Neural progenitor cell (in vitro differentiated cells): Measurements from ENCODE around the gene XPR1. TPM values are rescaled to one million over a fixed set of nuclear protein-coding genes. Genes with fewer than 3 reads are reported as not detected.
A peak's percentile ranks its signal among the peaks of the same experiment; 100 is the strongest.

Source experiments
- DNase-seq: peaks from one replicate; pipeline ENCODE4 v3.0.0-alpha.2; 2016; ENCODE audit warnings: low spot score
- H2AFZ ChIP-seq: fragments of 200-600 bp; sonication (generic); replicated peaks from 2 replicates; pipeline ENCODE4 v1.6.1; 2016; ENCODE audit warnings: antibody characterized with exemption
- H3F3A ChIP-seq: fragments of 200-600 bp; sonication (generic); 2 replicates; pipeline ENCODE4 v1.6.1; 2016; ENCODE audit warnings: antibody characterized with exemption, low read depth
- H3K27ac ChIP-seq: fragments of 200-600 bp; sonication (generic); 2 replicates; pipeline ENCODE4 v1.5.1; 2016; ENCODE audit warnings: mild to moderate bottlenecking
- H3K27me3 ChIP-seq: fragments of 200-600 bp; sonication (generic); 2 replicates; pipeline ENCODE4 v1.6.1; 2016; ENCODE audit warnings: mild to moderate bottlenecking, moderate library complexity
- H3K36me3 ChIP-seq: fragments of 200-600 bp; sonication (generic); 2 replicates; pipeline ENCODE4 v1.5.1; 2016
- H3K4me1 ChIP-seq: fragments of 200-600 bp; sonication (generic); 2 replicates; pipeline ENCODE4 v1.6.1; 2016; ENCODE audit warnings: mixed run types
- H3K4me2 ChIP-seq: fragments of 200-600 bp; sonication (generic); 2 replicates; pipeline ENCODE4 v1.6.1; 2016
- H3K4me3 ChIP-seq: fragments of 200-600 bp; sonication (generic); 2 replicates; pipeline ENCODE4 v1.5.1; 2016
- H3K79me2 ChIP-seq: fragments of 200-600 bp; sonication (generic); 2 replicates; pipeline ENCODE4 v1.6.1; 2016; ENCODE audit warnings: low read depth
- H3K9ac ChIP-seq: fragments of 200-600 bp; sonication (generic); 2 replicates; pipeline ENCODE4 v1.6.1; 2016
- H3K9me3 ChIP-seq: fragments of 200-600 bp; sonication (generic); 2 replicates; pipeline ENCODE4 v1.5.1; 2016; ENCODE audit warnings: low read depth
- H4K20me1 ChIP-seq: fragments of 200-600 bp; sonication (generic); 2 replicates; pipeline ENCODE4 v1.6.1; 2016; ENCODE audit warnings: low read depth
- H3K27ac Mint-ChIP-seq: 3 replicates; pipeline ENCODE4 v1.8.0; 2021; ENCODE audit warnings: mixed read lengths
- H3K27me3 Mint-ChIP-seq: 2 replicates; pipeline ENCODE4 v1.8.0; 2022; ENCODE audit warnings: low read depth, mild to moderate bottlenecking, inconsistent platforms, moderate library complexity, mixed read lengths; ENCODE audit not compliant: insufficient read depth
- H3K36me3 Mint-ChIP-seq: 3 replicates; pipeline ENCODE4 v1.8.0; 2021; ENCODE audit warnings: mixed read lengths
- H3K4me1 Mint-ChIP-seq: 3 replicates; pipeline ENCODE4 v1.8.0; 2021; ENCODE audit warnings: mixed read lengths
- H3K4me3 Mint-ChIP-seq: 3 replicates; pipeline ENCODE4 v1.8.0; 2021; ENCODE audit warnings: mild to moderate bottlenecking, moderate library complexity, mixed read lengths
- H3K9me3 Mint-ChIP-seq: 3 replicates; pipeline ENCODE4 v1.8.0; 2020; ENCODE audit warnings: mixed read lengths
- EZH2 ChIP-seq: fragments of 200-600 bp; sonication (generic); IDR thresholded peaks from 2 replicates; pipeline ENCODE4 v1.6.1; 2017; ENCODE audit warnings: antibody characterized with exemption, mild to moderate bottlenecking, moderate library complexity
- EZH2phosphoT487 ChIP-seq: fragments of 200-600 bp; sonication (generic); IDR thresholded peaks from 2 replicates; pipeline ENCODE4 v1.6.1; 2017; ENCODE audit warnings: antibody characterized with exemption
- total RNA-seq: library from RNA; depleted of rRNA; stranded (reverse); fragments of >200 nt; gene quantifications from 2 replicates; pipeline ENCODE4 v1.2.3, GENCODE V29; 2015; ENCODE audit warnings: low replicate concordance
- TF ChIP-seq, protein P1 (sequence below): fragments of 200-600 bp; sonication (generic); IDR thresholded peaks from 2 replicates; pipeline ENCODE4 v1.5.1; 2017; ENCODE audit warnings: antibody characterized with exemption, mild to moderate bottlenecking

Gene XPR1
- total RNA-seq, 1 donor from 2014 or later: 75.0 TPM

DNA sequence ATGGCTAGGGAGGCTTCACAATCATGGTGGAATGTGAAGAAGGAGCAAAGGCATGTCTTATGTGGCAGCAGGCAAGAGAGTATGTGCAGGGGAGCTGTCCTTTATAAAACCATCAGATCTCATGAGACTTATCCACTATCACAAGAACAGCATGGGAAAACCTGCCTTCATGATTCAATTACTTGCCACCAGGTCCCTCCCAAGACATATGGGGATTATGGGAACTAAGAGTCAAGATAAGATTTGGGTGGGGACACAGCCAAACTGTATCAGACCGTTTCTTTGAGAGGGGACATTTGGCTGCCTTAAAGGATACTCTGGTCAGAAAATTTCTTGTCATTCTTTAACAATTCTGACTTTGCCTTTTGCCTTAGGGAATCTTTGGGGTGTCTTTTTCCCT is 3.2 kb upstream of the XPR1 start:
- Histone ChIP-seq H3K79me2 (peaks cover 13% of the 10 kb centered on the region), H3F3A (peaks cover 12% of the 10 kb centered on the region), H4K20me1 (peaks cover 12% of the 10 kb centered on the region), H3K36me3 (no peaks in the 10 kb centered on the region), H3K4me2 (no peak overlapping the region), H3K4me1 (peaks cover 14% of the 10 kb centered on the region), H3K4me3 (no peak overlapping the region), H2AFZ (peak overlapping the region; percentile 4), H3K27me3 (no peaks in the 10 kb centered on the region), H3K27ac (no peak overlapping the region), H3K9ac (no peak overlapping the region), H3K9me3 (no peaks in the 10 kb centered on the region)
- Mint-ChIP-seq H3K27me3 (peaks cover 7% of the 10 kb centered on the region), H3K9me3 (no peaks in the 10 kb centered on the region), H3K27ac (no peak overlapping the region), H3K4me1 (peaks cover 16% of the 10 kb centered on the region), H3K36me3 (no peaks in the 10 kb centered on the region), H3K4me3 (no peak overlapping the region)
- no peak for TF ChIP-seq EZH2
- TF ChIP-seq, protein P1, sequence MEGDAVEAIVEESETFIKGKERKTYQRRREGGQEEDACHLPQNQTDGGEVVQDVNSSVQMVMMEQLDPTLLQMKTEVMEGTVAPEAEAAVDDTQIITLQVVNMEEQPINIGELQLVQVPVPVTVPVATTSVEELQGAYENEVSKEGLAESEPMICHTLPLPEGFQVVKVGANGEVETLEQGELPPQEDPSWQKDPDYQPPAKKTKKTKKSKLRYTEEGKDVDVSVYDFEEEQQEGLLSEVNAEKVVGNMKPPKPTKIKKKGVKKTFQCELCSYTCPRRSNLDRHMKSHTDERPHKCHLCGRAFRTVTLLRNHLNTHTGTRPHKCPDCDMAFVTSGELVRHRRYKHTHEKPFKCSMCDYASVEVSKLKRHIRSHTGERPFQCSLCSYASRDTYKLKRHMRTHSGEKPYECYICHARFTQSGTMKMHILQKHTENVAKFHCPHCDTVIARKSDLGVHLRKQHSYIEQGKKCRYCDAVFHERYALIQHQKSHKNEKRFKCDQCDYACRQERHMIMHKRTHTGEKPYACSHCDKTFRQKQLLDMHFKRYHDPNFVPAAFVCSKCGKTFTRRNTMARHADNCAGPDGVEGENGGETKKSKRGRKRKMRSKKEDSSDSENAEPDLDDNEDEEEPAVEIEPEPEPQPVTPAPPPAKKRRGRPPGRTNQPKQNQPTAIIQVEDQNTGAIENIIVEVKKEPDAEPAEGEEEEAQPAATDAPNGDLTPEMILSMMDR: no peak
- no peak for TF ChIP-seq EZH2phosphoT487
- no peak for DNase-seq

DNA sequence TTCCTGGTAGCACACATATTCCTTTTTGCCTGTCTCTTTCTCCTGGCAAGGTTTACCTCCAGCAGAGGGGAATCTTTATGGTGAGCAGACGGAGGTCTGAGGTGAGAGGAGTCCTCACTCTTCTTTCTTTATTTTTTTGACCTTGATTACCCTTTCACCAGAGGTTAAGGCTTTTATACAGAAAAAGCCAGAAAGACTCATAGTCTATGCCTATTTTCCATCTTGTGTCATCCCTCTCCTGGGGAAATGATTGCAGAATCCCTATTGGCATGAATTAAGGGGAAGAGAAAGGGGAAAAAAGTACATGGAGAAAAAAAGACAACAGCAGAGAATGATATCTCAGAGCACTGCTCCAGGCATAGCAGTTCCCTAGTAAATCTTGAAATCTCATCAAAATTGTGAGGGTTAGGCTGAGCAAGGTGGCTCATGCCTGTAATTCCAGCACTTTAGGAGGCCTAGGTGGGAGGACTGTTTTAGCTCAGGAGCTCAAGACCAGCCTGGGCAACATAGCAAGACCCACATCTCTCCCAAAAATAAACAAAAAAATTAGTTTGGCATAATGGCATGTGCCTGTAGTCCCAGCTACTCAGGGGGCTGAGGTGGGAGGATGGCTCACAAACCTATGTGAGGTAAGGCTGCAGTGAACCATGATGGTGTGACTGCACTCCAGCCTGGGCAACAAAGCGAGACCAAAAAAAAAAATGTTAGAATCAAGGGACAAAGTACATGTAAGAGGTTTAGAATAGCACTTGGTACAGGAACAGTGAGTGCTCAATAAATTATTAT is 1.2 kb upstream of the XPR1 start:
- Mint-ChIP-seq H3K27me3 (peaks cover 5% of the 10 kb centered on the region), H3K9me3 (no peaks in the 10 kb centered on the region), H3K4me3 (no peak overlapping the region), H3K4me1 (peaks cover 13% of the 10 kb centered on the region), H3K27ac (no peak overlapping the region), H3K36me3 (peaks cover under 1% of the 10 kb centered on the region)
- Histone ChIP-seq H3K27me3 (no peaks in the 10 kb centered on the region), H3K36me3 (no peaks in the 10 kb centered on the region), H3K9me3 (no peaks in the 10 kb centered on the region), H3F3A (peaks cover 12% of the 10 kb centered on the region), H2AFZ (peak overlapping the region; percentile 10), H3K4me1 (peaks cover 32% of the 10 kb centered on the region), H4K20me1 (peaks cover 31% of the 10 kb centered on the region), H3K4me3 (no peak overlapping the region), H3K9ac (no peak overlapping the region), H3K27ac (no peak overlapping the region), H3K79me2 (peaks cover 33% of the 10 kb centered on the region), H3K4me2 (no peak overlapping the region)
- TF ChIP-seq EZH2phosphoT487 (no peak), EZH2 (no peak)
- TF ChIP-seq, protein P1: no peak
- DNase-seq: no peak

DNA sequence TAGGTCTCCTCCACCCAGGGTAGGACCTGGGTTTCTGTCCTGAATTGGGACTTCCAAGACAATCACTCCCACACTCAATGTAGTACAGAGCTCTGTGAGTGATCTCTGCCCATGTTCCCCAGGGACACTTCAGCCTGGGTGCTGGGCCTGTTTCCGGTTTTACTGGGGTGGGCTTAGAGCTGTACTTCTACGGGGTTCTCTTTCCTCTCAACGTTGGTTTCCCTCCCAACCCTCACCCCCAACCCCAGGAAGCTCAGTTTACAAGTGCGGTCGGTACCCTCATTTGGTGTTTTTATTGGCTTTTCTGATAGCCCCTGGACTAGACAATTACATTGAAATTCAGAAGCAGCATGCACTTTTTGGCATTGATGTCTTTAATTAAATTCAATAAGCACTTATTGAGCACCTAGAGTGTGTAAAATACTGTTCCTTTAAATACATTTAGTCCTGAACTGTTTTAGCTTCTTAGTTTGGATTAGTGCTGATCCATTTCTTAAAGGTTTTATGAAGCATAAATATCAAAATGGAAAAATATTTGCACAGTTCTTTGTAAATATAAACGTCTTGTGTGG is 542 bp upstream of the XPR1 start:
- H3K9me3 Mint-ChIP-seq: peaks cover under 1% of the 10 kb centered on the region
- Histone ChIP-seq H3K27ac (no peak overlapping the region), H4K20me1 (peaks cover 31% of the 10 kb centered on the region), H3K4me1 (peaks cover 32% of the 10 kb centered on the region), H3K36me3 (no peaks in the 10 kb centered on the region), H3F3A (peaks cover 12% of the 10 kb centered on the region), H3K79me2 (peaks cover 39% of the 10 kb centered on the region), H2AFZ (peak overlapping the region; percentile 10), H3K27me3 (no peaks in the 10 kb centered on the region), H3K9me3 (no peaks in the 10 kb centered on the region), H3K4me3 (no peak overlapping the region), H3K9ac (no peak overlapping the region), H3K4me2 (peak overlapping the region; percentile 3)
- peaks cover 3% of the 10 kb centered on the region for H3K36me3 Mint-ChIP-seq
- peak overlapping the region; percentile 78 for H3K27ac Mint-ChIP-seq
- peaks cover 15% of the 10 kb centered on the region for H3K4me1 Mint-ChIP-seq
- peaks cover 5% of the 10 kb centered on the region for H3K27me3 Mint-ChIP-seq
- H3K4me3 Mint-ChIP-seq: no peak overlapping the region
- TF ChIP-seq EZH2: no peak
- TF ChIP-seq, protein P1: no peak
- TF ChIP-seq EZH2phosphoT487: no peak
- DNase-seq: no peak
